Pericardium fibroblast (primary cell): Measurements from ENCODE around the gene KDM5B. TPM values are rescaled to one million over a fixed set of nuclear protein-coding genes. Genes with fewer than 3 reads are reported as not detected.

Experiments
- total RNA-seq: library from RNA; depleted of rRNA; stranded (reverse); fragments of >200 nt; gene quantifications from 2 replicates; pipeline ENCODE4 v1.2.3, GENCODE V29; 2015

The KDM5B gene
- 39.1 and 48.3 TPM in 2 replicates for total RNA-seq

GRCh38 chr1:202807926-202808757 lies at the start of gene KDM5B:
Gene KDM5B (minus strand): TSS chr1:202808421. CDS start chr1:202808305, 116 bp downstream.

GRCh38 chr1:202810615-202811295 lies 2.5 kb upstream of the KDM5B start, which contains the start of gene PCAT6:
Gene PCAT6 (plus strand): TSS chr1:202810954.

GRCh38 chr1:202710070-202711045 lies 97.9 kb downstream of the KDM5B start, which contains the start of gene SYT2:
Gene SYT2 (minus strand): TSS chr1:202710454. CDS start chr1:202605772, 104,682 bp downstream.

Other genes starting within 250 kb of the KDM5B start
- not detected in 2 replicates for gene SYT2, start 98.0 kb downstream of the KDM5B start, total RNA-seq
- gene PCAT6, start 2.5 kb upstream of the KDM5B start, total RNA-seq, result 3.8 TPM in 1 of 2 replicates, not detected in the other
- gene RABIF, start 80.7 kb upstream of the KDM5B start, total RNA-seq, result 6.2 and 7.8 TPM in 2 replicates
- gene KLHL12, start 118.8 kb upstream of the KDM5B start, total RNA-seq, result 14.8 and 21.3 TPM in 2 replicates
- 57.0 and 65.2 TPM in 2 replicates for gene ADIPOR1, start 149.9 kb upstream of the KDM5B start, total RNA-seq
- gene CYB5R1, start 158.8 kb upstream of the KDM5B start, total RNA-seq, result 26.0 and 37.5 TPM in 2 replicates
- gene TMEM183A, start 199.0 kb upstream of the KDM5B start, total RNA-seq, result 50.5 and 60.9 TPM in 2 replicates
- gene PPFIA4, start 218.1 kb upstream of the KDM5B start, total RNA-seq, result 2.4 and 5.1 TPM in 2 replicates